WTC11 (cell line): Measurements from ENCODE around the gene CFAP92.

Source experiments
- FOXK1 ChIP-seq: sonication (generic); formaldehyde crosslinking; IDR thresholded peaks from 2 replicates; pipeline ENCODE4 v1.8.0; 2022; ENCODE audit warnings: mild to moderate bottlenecking, moderate library complexity, missing genetic modification reagents
- FOXP1 ChIP-seq: sonication (generic); formaldehyde crosslinking; IDR thresholded peaks from 2 replicates; pipeline ENCODE4 v1.8.0; 2022; ENCODE audit warnings: missing genetic modification reagents, mild to moderate bottlenecking, moderate library complexity, borderline replicate concordance
- MYBL2 ChIP-seq: sonication (generic); formaldehyde crosslinking; IDR thresholded peaks from 2 replicates; pipeline ENCODE4 v1.8.1; 2023; ENCODE audit warnings: mild to moderate bottlenecking, moderate library complexity, missing genetic modification reagents
- ZNF138 ChIP-seq: sonication (generic); formaldehyde crosslinking; conservative IDR thresholded peaks from 2 replicates; pipeline ENCODE4 v1.8.1; 2022; ENCODE audit warnings: mild to moderate bottlenecking, moderate library complexity, missing genetic modification reagents
- TF ChIP-seq, protein P1 (sequence below): sonication (generic); formaldehyde crosslinking; IDR thresholded peaks from 2 replicates; pipeline ENCODE4 v1.8.1; 2022; ENCODE audit warnings: low read depth, mild to moderate bottlenecking, moderate library complexity, missing genetic modification reagents, borderline replicate concordance
- TF ChIP-seq, protein P2 (sequence below): sonication (generic); formaldehyde crosslinking; conservative IDR thresholded peaks from 2 replicates; pipeline ENCODE4 v1.8.1; 2022; ENCODE audit warnings: mild to moderate bottlenecking, missing genetic modification reagents
- TF ChIP-seq, protein P3 (sequence below): sonication (generic); formaldehyde crosslinking; IDR thresholded peaks from 2 replicates; pipeline ENCODE4 v1.8.0; 2022; ENCODE audit warnings: mild to moderate bottlenecking, missing genetic modification reagents
- TF ChIP-seq, protein P4 (sequence below): sonication (generic); formaldehyde crosslinking; IDR thresholded peaks from 2 replicates; pipeline ENCODE4 v1.8.0; 2022; ENCODE audit warnings: mild to moderate bottlenecking, missing genetic modification reagents
- TF ChIP-seq, protein P5 (sequence below): fragments of 200-600 bp; IDR thresholded peaks from 2 replicates; pipeline ENCODE4 v1.8.0; 2022; ENCODE audit warnings: antibody characterized with exemption
- TF ChIP-seq, protein P6 (sequence below): sonication (generic); formaldehyde crosslinking; IDR thresholded peaks from 2 replicates; pipeline ENCODE4 v1.8.1; 2023; ENCODE audit warnings: mild to moderate bottlenecking, missing genetic modification reagents
- TF ChIP-seq, protein P7 (sequence below): fragments of 250-450 bp; sonication (Bioruptor Pico); IDR thresholded peaks from 2 replicates; pipeline ENCODE4 v1.9.0; 2021; ENCODE audit warnings: mild to moderate bottlenecking, borderline replicate concordance

DNA sequence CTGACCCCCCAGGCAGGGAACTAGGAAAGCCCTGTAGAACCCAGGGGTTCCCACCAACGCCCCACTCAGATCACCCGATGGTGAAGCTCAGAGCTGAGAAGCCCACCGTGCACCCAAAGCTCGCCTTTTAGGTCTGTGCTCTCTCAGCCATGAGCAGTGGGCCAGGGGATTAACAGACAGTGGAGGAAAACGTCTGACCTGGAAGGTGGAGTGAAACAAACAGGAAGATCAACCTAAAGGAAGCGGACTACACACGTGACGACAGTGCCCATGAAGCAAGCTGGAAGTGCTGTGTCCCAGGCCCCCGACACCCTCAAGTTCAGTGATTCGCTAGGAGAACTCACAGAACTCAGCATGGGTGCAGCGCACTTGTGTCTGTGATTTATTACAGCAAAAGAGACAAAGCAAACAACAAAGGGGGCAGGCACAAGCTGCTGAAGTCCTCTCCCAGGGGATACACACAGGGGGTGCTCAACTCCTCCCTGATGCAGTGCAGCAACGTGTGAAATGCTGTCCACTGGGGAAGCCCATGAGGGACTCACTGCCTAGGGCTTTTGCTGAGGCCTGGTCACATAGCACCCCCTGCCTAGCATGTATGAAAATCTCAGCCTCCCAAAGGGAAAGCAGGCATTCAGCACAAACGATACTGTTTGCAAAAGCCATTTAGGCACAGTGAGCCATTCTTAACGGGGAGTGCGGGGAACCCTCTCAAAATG lies 43.5 kb downstream of the CFAP92 start:
- TF ChIP-seq MYBL2 (CRISPR knock-in tag) = no peak
- TF ChIP-seq, protein P1, sequence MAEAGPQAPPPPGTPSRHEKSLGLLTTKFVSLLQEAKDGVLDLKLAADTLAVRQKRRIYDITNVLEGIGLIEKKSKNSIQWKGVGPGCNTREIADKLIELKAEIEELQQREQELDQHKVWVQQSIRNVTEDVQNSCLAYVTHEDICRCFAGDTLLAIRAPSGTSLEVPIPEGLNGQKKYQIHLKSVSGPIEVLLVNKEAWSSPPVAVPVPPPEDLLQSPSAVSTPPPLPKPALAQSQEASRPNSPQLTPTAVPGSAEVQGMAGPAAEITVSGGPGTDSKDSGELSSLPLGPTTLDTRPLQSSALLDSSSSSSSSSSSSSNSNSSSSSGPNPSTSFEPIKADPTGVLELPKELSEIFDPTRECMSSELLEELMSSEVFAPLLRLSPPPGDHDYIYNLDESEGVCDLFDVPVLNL = no peak
- TF ChIP-seq, protein P2, sequence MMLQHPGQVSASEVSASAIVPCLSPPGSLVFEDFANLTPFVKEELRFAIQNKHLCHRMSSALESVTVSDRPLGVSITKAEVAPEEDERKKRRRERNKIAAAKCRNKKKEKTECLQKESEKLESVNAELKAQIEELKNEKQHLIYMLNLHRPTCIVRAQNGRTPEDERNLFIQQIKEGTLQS (CRISPR knock-in tag) = no peak
- TF ChIP-seq, protein P3, sequence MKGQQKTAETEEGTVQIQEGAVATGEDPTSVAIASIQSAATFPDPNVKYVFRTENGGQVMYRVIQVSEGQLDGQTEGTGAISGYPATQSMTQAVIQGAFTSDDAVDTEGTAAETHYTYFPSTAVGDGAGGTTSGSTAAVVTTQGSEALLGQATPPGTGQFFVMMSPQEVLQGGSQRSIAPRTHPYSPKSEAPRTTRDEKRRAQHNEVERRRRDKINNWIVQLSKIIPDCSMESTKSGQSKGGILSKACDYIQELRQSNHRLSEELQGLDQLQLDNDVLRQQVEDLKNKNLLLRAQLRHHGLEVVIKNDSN (CRISPR knock-in tag) = no peak
- TF ChIP-seq, protein P4, sequence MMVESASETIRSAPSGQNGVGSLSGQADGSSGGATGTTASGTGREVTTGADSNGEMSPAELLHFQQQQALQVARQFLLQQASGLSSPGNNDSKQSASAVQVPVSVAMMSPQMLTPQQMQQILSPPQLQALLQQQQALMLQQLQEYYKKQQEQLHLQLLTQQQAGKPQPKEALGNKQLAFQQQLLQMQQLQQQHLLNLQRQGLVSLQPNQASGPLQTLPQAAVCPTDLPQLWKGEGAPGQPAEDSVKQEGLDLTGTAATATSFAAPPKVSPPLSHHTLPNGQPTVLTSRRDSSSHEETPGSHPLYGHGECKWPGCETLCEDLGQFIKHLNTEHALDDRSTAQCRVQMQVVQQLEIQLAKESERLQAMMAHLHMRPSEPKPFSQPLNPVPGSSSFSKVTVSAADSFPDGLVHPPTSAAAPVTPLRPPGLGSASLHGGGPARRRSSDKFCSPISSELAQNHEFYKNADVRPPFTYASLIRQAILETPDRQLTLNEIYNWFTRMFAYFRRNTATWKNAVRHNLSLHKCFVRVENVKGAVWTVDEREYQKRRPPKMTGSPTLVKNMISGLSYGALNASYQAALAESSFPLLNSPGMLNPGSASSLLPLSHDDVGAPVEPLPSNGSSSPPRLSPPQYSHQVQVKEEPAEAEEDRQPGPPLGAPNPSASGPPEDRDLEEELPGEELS = no peak
- TF ChIP-seq FOXK1 (CRISPR knock-in tag) = no peak
- TF ChIP-seq ZNF138 (CRISPR knock-in tag) = no peak
- TF ChIP-seq, protein P5, sequence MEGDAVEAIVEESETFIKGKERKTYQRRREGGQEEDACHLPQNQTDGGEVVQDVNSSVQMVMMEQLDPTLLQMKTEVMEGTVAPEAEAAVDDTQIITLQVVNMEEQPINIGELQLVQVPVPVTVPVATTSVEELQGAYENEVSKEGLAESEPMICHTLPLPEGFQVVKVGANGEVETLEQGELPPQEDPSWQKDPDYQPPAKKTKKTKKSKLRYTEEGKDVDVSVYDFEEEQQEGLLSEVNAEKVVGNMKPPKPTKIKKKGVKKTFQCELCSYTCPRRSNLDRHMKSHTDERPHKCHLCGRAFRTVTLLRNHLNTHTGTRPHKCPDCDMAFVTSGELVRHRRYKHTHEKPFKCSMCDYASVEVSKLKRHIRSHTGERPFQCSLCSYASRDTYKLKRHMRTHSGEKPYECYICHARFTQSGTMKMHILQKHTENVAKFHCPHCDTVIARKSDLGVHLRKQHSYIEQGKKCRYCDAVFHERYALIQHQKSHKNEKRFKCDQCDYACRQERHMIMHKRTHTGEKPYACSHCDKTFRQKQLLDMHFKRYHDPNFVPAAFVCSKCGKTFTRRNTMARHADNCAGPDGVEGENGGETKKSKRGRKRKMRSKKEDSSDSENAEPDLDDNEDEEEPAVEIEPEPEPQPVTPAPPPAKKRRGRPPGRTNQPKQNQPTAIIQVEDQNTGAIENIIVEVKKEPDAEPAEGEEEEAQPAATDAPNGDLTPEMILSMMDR = no peak
- TF ChIP-seq FOXP1 (CRISPR knock-in tag) = no peak
- TF ChIP-seq, protein P6, sequence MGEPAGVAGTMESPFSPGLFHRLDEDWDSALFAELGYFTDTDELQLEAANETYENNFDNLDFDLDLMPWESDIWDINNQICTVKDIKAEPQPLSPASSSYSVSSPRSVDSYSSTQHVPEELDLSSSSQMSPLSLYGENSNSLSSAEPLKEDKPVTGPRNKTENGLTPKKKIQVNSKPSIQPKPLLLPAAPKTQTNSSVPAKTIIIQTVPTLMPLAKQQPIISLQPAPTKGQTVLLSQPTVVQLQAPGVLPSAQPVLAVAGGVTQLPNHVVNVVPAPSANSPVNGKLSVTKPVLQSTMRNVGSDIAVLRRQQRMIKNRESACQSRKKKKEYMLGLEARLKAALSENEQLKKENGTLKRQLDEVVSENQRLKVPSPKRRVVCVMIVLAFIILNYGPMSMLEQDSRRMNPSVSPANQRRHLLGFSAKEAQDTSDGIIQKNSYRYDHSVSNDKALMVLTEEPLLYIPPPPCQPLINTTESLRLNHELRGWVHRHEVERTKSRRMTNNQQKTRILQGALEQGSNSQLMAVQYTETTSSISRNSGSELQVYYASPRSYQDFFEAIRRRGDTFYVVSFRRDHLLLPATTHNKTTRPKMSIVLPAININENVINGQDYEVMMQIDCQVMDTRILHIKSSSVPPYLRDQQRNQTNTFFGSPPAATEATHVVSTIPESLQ = no peak
- TF ChIP-seq, protein P7, sequence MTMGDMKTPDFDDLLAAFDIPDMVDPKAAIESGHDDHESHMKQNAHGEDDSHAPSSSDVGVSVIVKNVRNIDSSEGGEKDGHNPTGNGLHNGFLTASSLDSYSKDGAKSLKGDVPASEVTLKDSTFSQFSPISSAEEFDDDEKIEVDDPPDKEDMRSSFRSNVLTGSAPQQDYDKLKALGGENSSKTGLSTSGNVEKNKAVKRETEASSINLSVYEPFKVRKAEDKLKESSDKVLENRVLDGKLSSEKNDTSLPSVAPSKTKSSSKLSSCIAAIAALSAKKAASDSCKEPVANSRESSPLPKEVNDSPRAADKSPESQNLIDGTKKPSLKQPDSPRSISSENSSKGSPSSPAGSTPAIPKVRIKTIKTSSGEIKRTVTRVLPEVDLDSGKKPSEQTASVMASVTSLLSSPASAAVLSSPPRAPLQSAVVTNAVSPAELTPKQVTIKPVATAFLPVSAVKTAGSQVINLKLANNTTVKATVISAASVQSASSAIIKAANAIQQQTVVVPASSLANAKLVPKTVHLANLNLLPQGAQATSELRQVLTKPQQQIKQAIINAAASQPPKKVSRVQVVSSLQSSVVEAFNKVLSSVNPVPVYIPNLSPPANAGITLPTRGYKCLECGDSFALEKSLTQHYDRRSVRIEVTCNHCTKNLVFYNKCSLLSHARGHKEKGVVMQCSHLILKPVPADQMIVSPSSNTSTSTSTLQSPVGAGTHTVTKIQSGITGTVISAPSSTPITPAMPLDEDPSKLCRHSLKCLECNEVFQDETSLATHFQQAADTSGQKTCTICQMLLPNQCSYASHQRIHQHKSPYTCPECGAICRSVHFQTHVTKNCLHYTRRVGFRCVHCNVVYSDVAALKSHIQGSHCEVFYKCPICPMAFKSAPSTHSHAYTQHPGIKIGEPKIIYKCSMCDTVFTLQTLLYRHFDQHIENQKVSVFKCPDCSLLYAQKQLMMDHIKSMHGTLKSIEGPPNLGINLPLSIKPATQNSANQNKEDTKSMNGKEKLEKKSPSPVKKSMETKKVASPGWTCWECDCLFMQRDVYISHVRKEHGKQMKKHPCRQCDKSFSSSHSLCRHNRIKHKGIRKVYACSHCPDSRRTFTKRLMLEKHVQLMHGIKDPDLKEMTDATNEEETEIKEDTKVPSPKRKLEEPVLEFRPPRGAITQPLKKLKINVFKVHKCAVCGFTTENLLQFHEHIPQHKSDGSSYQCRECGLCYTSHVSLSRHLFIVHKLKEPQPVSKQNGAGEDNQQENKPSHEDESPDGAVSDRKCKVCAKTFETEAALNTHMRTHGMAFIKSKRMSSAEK (CRISPR knock-in tag) = no peak
